Measurements from ENCODE around the gene SNX10. TPM values are rescaled to one million over a fixed set of nuclear protein-coding genes. Genes with fewer than 3 reads are reported as not detected.
A peak's percentile ranks its signal among the peaks of the same experiment; 100 is the strongest.

SNX10 gene
- total RNA-seq, 1 experiment from 2014 or later = 9.8 TPM

- intact Hi-C loops (cut with micrococcal nuclease; ENCODE audit: unreplicated experiment) = no loop called here
- CTCF ChIA-PET = no interaction called here
- H4K20me1 ChIP-seq (ENCODE audit: insufficient read depth) = no peaks in the 10 kb centered on the region
- no peaks in the 10 kb centered on the region for H3K9me2 ChIP-seq (ENCODE audit: insufficient read depth)
- no peaks in the 10 kb centered on the region for H3F3A ChIP-seq (ENCODE audit: insufficient read depth, low read depth)
- no peak for TF ChIP-seq EZH2 (IDR thresholded peaks at IDR 0.05; ENCODE audit: low read depth)
- no peak for TF ChIP-seq CTCF (conservative IDR thresholded peaks at IDR 0.05)
- no peak overlapping the region for H2AFZ ChIP-seq
- DNase-seq = peak in 1 of 2 experiments; percentile 54
- no peaks in the 10 kb centered on the region for H3K4me1 ChIP-seq (replicated peaks; ENCODE audit: insufficient read depth)
- H3K27me3 ChIP-seq (ENCODE audit: insufficient read depth, low read depth) = no peaks in the 10 kb centered on the region
- no peak overlapping the region for H3K4me2 ChIP-seq
- H3K36me3 ChIP-seq (ENCODE audit: low read depth) = no peaks in the 10 kb centered on the region
- no peaks in the 10 kb centered on the region for H3K79me2 ChIP-seq (ENCODE audit: low read depth)
- no peak overlapping the region for H3K27ac ChIP-seq
- POLR2A ChIA-PET (ENCODE audit: unreplicated experiment) = no interaction called here
- BruUV-seq (replicated peaks) = no TSS peak
- no peak overlapping the region for H3K4me3 ChIP-seq
- no peaks in the 10 kb centered on the region for H3K9me3 ChIP-seq (ENCODE audit: insufficient read depth, low read depth)
Observed at GRCh38 chr7:26393818-26394217, 102.2 kb downstream of the SNX10 start.

DNA sequence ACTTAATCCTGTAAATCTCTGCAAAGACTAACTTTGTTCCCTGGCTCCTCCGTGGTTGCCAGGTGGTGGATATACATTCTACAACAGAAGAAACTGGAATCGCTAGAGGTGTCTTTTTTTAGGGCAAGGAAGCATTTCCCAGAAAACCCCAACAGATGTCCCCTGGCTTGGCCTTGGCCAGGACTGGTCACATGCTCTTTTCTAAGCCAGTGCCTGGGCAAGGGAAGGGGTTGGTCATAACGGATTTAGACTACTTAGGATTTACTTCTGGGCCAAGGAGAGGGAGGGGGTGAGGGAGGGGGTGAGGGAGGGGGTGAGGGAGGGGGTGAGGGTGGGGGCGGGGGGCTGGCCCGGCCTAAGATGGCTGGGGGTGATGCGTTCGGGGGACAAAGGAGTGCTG, 105.7 kb downstream of the SNX10 start:
- no TSS peak for BruUV-seq (replicated peaks)
- intact Hi-C loops (cut with micrococcal nuclease; ENCODE audit: unreplicated experiment) = loop anchor here (5.0 kb wide), 1 partner anchor 105 kb away; no protein-coding TSS in a partner anchor
- no peaks in the 10 kb centered on the region for H3K79me2 ChIP-seq (ENCODE audit: low read depth)
- no peak overlapping the region for H3K4me2 ChIP-seq
- H3K27me3 ChIP-seq (ENCODE audit: insufficient read depth, low read depth) = no peaks in the 10 kb centered on the region
- ChIA-PET CTCF (interaction anchor here (0.6 kb wide), 1 partner anchor 556 kb away, joined by 3 read pairs; no protein-coding TSS in a partner anchor), POLR2A (ENCODE audit: unreplicated experiment) (no interaction called here)
- H3K9me2 ChIP-seq (ENCODE audit: insufficient read depth) = no peaks in the 10 kb centered on the region
- peaks cover 10% of the 10 kb centered on the region for H3F3A ChIP-seq (ENCODE audit: insufficient read depth, low read depth)
- H3K27ac ChIP-seq = no peak overlapping the region
- no peaks in the 10 kb centered on the region for H3K9me3 ChIP-seq (ENCODE audit: insufficient read depth, low read depth)
- no peak for DNase-seq
- H3K4me3 ChIP-seq = no peak overlapping the region
- no peaks in the 10 kb centered on the region for H4K20me1 ChIP-seq (ENCODE audit: insufficient read depth)
- peaks cover 9% of the 10 kb centered on the region for H3K4me1 ChIP-seq (replicated peaks; ENCODE audit: insufficient read depth)
- no peaks in the 10 kb centered on the region for H3K36me3 ChIP-seq (ENCODE audit: low read depth)
- no peak overlapping the region for H2AFZ ChIP-seq
- TF ChIP-seq CTCF (conservative IDR thresholded peaks at IDR 0.05) (no peak), EZH2 (IDR thresholded peaks at IDR 0.05; ENCODE audit: low read depth) (no peak)

DNA sequence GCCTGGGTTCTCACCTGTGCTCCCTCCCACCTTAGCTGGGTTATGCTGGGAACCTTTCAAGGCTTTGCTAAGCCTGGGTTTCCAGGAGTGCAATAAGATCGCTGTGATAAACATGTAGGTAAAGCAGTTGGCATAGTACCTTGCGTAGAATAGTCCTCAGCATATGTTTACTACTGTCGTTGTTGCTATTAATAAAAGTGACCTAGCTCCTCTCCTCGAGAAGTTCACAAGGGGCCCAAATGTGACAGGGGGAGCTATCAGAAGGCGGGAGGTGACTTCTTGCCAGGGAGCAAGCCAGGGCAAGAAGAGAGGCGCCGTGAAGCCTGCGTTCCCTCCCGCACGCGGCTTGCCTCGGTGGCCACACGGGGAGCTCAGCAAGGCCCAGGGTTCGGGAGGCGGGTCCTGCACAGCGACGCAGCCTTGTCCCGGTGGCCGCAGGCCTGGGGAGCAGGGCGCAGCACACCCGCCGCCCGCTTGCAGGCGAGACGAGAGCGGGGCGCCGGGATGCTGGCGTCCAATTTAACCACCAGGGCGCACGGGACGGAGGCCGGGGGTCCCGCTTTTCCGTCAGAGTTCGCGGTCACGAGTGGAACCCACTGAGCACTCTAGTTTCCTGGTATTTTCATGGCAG, 106.2 kb downstream of the SNX10 start:
- Histone ChIP-seq H3K4me2 (peak overlapping the region; percentile 82), H4K20me1 (ENCODE audit: insufficient read depth) (no peaks in the 10 kb centered on the region), H3K79me2 (ENCODE audit: low read depth) (no peaks in the 10 kb centered on the region), H3K27ac (no peak overlapping the region), H2AFZ (peak overlapping the region; percentile 94), H3K4me1 (replicated peaks; ENCODE audit: insufficient read depth) (peaks cover 9% of the 10 kb centered on the region), H3K4me3 (peak overlapping the region; percentile 71), H3K27me3 (ENCODE audit: insufficient read depth, low read depth) (no peaks in the 10 kb centered on the region), H3K9me3 (ENCODE audit: insufficient read depth, low read depth) (no peaks in the 10 kb centered on the region), H3F3A (ENCODE audit: insufficient read depth, low read depth) (peaks cover 10% of the 10 kb centered on the region), H3K36me3 (ENCODE audit: low read depth) (no peaks in the 10 kb centered on the region), H3K9me2 (ENCODE audit: insufficient read depth) (no peaks in the 10 kb centered on the region)
- no TSS peak for BruUV-seq (replicated peaks)
- DNase-seq = no peak
- TF ChIP-seq CTCF (conservative IDR thresholded peaks at IDR 0.05) (no peak), EZH2 (IDR thresholded peaks at IDR 0.05; ENCODE audit: low read depth) (no peak)
- intact Hi-C loops (cut with micrococcal nuclease; ENCODE audit: unreplicated experiment) = loop anchor here (1.0 to 5.0 kb wide), 3 partner anchors 55 to 151 kb away; no protein-coding TSS in a partner anchor
- CTCF ChIA-PET = interaction anchor here (0.6 to 1.0 kb wide), 2 partner anchors 194 to 556 kb away, joined by 3 read pairs; no protein-coding TSS in a partner anchor
- POLR2A ChIA-PET (ENCODE audit: unreplicated experiment) = interaction anchor here (0.6 kb wide), 1 partner anchor 629 kb away, joined by 5 read pairs; no protein-coding TSS in a partner anchor

Data from PC-9 (cell line).